ENCODE results near the gene KRT34.

Gene KRT34

GRCh38 chr17:41328207-41328606, 53.9 kb downstream of the KRT34 start:
- no peak for DNase-seq

Data from SW 1271 (cell line).